Measurements from ENCODE around the gene LGR6.
"Not testable (repeated sequence)": the region's sequence is repeated elsewhere in the genome, so short reads cannot be mapped to it uniquely, and the experiment has no call there.

LGR6 gene

DNA sequence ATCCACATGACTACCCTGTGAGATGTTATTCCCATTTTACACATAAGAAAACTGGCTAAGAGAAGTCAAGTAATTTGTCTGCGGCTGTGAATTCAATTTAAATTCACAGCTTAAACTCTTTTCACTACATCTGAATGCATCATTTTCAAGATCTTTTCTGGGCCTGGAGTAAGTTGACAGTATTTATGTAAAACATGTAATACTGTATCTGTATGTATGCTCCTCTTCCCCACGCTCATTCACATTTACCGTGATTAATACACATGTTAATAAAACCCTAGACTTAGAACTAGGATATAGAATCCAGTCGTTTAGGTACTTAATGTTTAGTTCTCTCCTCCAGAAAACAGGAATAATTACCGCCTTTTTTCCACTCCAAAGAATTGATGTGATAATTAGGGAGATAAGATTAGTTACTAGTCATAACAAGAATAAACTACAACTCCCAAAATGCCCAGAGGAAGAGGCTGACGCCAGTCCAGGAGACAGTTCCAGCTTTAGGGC, 154.5 kb downstream of the LGR6 start:
- Histone ChIP-seq H3K27ac (no peak overlapping the region), H3K36me3 (replicated peaks) (no peaks in the 10 kb centered on the region), H3K4me3 (ENCODE audit: low read depth, low read length) (no peak overlapping the region), H3K27me3 (replicated peaks) (no peaks in the 10 kb centered on the region)
- TF ChIP-seq, protein P1, sequence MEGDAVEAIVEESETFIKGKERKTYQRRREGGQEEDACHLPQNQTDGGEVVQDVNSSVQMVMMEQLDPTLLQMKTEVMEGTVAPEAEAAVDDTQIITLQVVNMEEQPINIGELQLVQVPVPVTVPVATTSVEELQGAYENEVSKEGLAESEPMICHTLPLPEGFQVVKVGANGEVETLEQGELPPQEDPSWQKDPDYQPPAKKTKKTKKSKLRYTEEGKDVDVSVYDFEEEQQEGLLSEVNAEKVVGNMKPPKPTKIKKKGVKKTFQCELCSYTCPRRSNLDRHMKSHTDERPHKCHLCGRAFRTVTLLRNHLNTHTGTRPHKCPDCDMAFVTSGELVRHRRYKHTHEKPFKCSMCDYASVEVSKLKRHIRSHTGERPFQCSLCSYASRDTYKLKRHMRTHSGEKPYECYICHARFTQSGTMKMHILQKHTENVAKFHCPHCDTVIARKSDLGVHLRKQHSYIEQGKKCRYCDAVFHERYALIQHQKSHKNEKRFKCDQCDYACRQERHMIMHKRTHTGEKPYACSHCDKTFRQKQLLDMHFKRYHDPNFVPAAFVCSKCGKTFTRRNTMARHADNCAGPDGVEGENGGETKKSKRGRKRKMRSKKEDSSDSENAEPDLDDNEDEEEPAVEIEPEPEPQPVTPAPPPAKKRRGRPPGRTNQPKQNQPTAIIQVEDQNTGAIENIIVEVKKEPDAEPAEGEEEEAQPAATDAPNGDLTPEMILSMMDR (IDR thresholded peaks at IDR 0.05; ENCODE audit: low read depth, low read length, missing control alignments), result no peak
- no peak for DNase-seq
- in situ Hi-C loops (cut with HindIII; ENCODE audit: low pct_ligation_motif_present, low sequenced_read_pairs), result no loop called here

DNA sequence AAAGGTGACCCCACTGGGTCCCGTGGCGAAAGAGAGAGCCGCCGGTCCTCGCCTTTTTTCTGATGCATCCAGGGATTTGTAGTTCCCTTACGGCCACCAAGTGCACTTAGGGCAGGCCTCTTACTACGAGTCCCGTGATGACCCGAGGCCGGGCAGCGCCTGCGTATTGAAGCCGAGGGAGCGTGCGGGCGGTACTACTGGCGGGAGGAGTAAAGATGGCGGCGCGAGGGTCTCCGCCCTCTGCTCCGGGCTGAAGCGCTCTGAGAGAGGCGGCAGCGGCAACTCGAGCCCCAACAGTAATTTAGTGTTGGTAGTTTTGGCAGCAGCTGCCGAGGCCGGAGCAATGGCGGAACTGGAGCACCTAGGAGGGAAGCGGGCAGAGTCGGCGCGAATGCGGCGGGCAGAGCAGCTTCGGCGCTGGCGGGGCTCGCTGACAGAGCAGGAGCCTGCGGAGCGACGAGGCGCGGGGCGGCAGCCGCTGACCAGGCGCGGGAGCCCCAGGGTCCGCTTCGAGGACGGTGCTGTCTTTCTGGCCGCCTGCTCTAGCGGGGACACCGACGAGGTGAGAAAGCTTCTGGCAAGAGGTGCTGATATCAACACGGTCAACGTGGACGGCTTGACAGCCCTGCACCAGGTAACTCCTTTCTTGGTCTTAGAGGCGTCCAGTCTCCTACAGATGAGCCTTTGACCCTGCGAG, 155.1 kb downstream of the LGR6 start, which contains the start of gene PPP1R12B:
TSS of gene PPP1R12B (plus strand) at position 191 of the 697 bp plus-strand sequence. CDS start at position 344, 153 bp downstream.
- Histone ChIP-seq H3K4me3 (ENCODE audit: low read depth, low read length) (peak within 1 kb of the TSS; percentile 94), H3K27ac (peak within 1 kb of the TSS; percentile 92), H3K36me3 (replicated peaks) (no peaks in the 10 kb centered on the region), H3K27me3 (replicated peaks) (no peaks in the 10 kb centered on the region)
- in situ Hi-C loops (cut with HindIII; ENCODE audit: low pct_ligation_motif_present, low sequenced_read_pairs), result no loop called here
- TF ChIP-seq, protein P1 (IDR thresholded peaks at IDR 0.05; ENCODE audit: low read depth, low read length, missing control alignments), result no peak
- DNase-seq, result peak; percentile 99

GRCh38 chr1:202349206-202349928, 155.8 kb downstream of the LGR6 start:
- H3K4me3 ChIP-seq (ENCODE audit: low read depth, low read length), result peak overlapping the region; percentile 94
- DNase-seq, result peak; percentile 93
- H3K36me3 ChIP-seq (replicated peaks), result no peaks in the 10 kb centered on the region
- TF ChIP-seq, protein P1 (IDR thresholded peaks at IDR 0.05; ENCODE audit: low read depth, low read length, missing control alignments), result no peak
- peak overlapping the region; percentile 92 for H3K27ac ChIP-seq
- in situ Hi-C loops (cut with HindIII; ENCODE audit: low pct_ligation_motif_present, low sequenced_read_pairs), result no loop called here
- H3K27me3 ChIP-seq (replicated peaks), result no peaks in the 10 kb centered on the region

- peak; percentile 66 for DNase-seq
- Histone ChIP-seq H3K27ac (no peak overlapping the region), H3K27me3 (replicated peaks) (no peaks in the 10 kb centered on the region), H3K4me3 (ENCODE audit: low read depth, low read length) (no peak overlapping the region), H3K36me3 (replicated peaks) (no peaks in the 10 kb centered on the region)
- in situ Hi-C loops (cut with HindIII; ENCODE audit: low pct_ligation_motif_present, low sequenced_read_pairs), result no loop called here
- TF ChIP-seq, protein P1 (IDR thresholded peaks at IDR 0.05; ENCODE audit: low read depth, low read length, missing control alignments), result no peak
Measured at GRCh38 chr1:202351725-202352124, 158.1 kb downstream of the LGR6 start.

DNA sequence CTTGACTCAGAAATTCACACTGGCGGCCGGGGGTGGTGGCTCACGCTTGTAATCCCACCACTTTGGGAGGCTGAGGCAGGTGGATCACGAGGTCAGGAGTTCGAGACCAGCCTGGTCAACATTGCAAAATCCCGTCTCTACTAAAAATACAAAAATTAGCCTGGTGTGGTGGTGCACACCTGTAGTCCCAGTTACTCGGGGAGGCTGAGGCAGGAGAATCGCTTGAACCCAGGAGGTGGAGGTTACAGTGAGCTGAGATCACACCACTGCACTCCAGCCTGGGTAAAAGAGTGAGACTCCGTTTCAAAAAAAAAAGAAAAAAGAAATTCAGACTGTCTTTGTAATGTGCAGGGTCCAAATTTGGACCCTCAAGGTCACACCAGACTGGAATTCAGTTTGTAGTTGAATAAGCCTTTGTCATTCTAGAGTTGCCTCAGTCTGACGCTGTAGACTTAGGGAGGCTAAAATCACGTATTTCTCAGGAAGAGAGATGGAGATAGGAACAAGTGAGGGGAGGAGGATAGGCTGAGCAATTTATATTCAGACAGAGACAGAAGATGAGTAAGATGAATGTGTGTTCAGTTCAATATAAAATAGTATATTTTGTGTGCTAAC, 159.1 kb downstream of the LGR6 start:
- H3K4me3 ChIP-seq (ENCODE audit: low read depth, low read length); H3K27me3 ChIP-seq (replicated peaks); H3K27ac ChIP-seq; DNase-seq; H3K36me3 ChIP-seq (replicated peaks); in situ Hi-C loops (cut with HindIII; ENCODE audit: low pct_ligation_motif_present, low sequenced_read_pairs): not testable (repeated sequence)
